GM21447 (cell line): ENCODE measurements around the gene TMPRSS3.
"Not testable (repeated sequence)": the region's sequence is repeated elsewhere in the genome, so short reads cannot be mapped to it uniquely, and the experiment has no call there.

Experiments used
- ATAC-seq: cut with Tn5 transposase; IDR thresholded peaks from one replicate; pipeline ENCODE4 v1.9.1; 2021; ENCODE audit not compliant: unreplicated experiment

Gene TMPRSS3

GRCh38 chr21:42409366-42409765, 13.5 kb upstream of the TMPRSS3 start:
- ATAC-seq, result no peak

GRCh38 chr21:42408718-42409117, 12.9 kb upstream of the TMPRSS3 start:
- ATAC-seq, result not testable (repeated sequence)

- ATAC-seq, result no peak
Observed at GRCh38 chr21:42407476-42407875, 11.6 kb upstream of the TMPRSS3 start.

GRCh38 chr21:42406866-42407265, 11.0 kb upstream of the TMPRSS3 start:
- ATAC-seq, result no peak

GRCh38 chr21:42406201-42406621, 10.4 kb upstream of the TMPRSS3 start:
- ATAC-seq, result no peak

- ATAC-seq, result no peak
Observed at GRCh38 chr21:42405064-42406013, 9.5 kb upstream of the TMPRSS3 start.

- ATAC-seq, result no peak
Observed at GRCh38 chr21:42404539-42404938, 8.7 kb upstream of the TMPRSS3 start.

GRCh38 chr21:42403611-42404231, 7.9 kb upstream of the TMPRSS3 start, which contains the start of gene UBASH3A:
TSS of gene UBASH3A (plus strand) at chr21:42403902. CDS start at chr21:42403946, 44 bp downstream.
- ATAC-seq, result no peak

- ATAC-seq, result no peak
Observed at GRCh38 chr21:42401820-42402251, 6.0 kb upstream of the TMPRSS3 start.

GRCh38 chr21:42401154-42401553, 5.3 kb upstream of the TMPRSS3 start:
- no peak for ATAC-seq

GRCh38 chr21:42400525-42400924, 4.7 kb upstream of the TMPRSS3 start:
- ATAC-seq, result no peak

GRCh38 chr21:42398436-42399028, 2.7 kb upstream of the TMPRSS3 start:
- ATAC-seq, result no peak

GRCh38 chr21:42397746-42398394, 2.0 kb upstream of the TMPRSS3 start:
- ATAC-seq, result no peak

GRCh38 chr21:42396799-42397745, 1.2 kb upstream of the TMPRSS3 start:
- no peak for ATAC-seq

- ATAC-seq, result no peak
Observed at GRCh38 chr21:42395302-42395701, 550 bp downstream of the TMPRSS3 start.

GRCh38 chr21:42393443-42393950, 2.4 kb downstream of the TMPRSS3 start:
- peak; percentile 10 for ATAC-seq

GRCh38 chr21:42392731-42393442, 3.0 kb downstream of the TMPRSS3 start:
- ATAC-seq, result peak; percentile 69

GRCh38 chr21:42391297-42391696, 4.6 kb downstream of the TMPRSS3 start:
- ATAC-seq, result no peak

- no peak for ATAC-seq
Observed at GRCh38 chr21:42390696-42391095, 5.2 kb downstream of the TMPRSS3 start.
